Middle frontal gyrus (tissue), 1 donor: ENCODE data around the gene RTEL1.
"Not testable (repeated sequence)": the region's sequence is repeated elsewhere in the genome, so short reads cannot be mapped to it uniquely, and the experiment has no call there.

Experiments
- DNase-seq: peaks from one replicate; pipeline ENCODE4 v3.0.0-alpha.2; 2015; ENCODE audit warnings: low spot score; ENCODE audit errors: extremely low spot score

The RTEL1 gene

GRCh38 chr20:63712191-63712590 lies 54.1 kb downstream of the RTEL1 start:
- no peak for DNase-seq

- no peak for DNase-seq
Observed at GRCh38 chr20:63714858-63715257, 56.7 kb downstream of the RTEL1 start.

DNA sequence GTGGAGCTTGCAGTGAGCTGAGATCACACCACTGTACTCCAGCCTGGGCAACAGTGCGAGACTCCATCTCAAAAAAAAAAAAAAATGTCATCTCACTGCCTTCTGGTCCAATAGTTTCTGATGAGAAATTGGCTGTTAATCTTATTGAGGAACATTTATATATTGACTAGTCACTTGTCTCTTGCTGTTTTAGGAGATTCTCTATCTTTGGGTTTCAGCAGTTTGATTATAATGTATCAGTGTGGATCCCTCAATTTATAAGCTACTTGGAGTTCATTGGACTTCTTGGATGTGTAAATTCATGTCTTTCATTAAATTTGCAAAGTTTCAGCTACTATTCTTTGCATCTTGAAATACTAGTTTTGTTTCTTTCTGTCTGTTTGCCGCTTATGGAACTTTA lies 60.9 kb downstream of the RTEL1 start:
- no peak for DNase-seq

DNA sequence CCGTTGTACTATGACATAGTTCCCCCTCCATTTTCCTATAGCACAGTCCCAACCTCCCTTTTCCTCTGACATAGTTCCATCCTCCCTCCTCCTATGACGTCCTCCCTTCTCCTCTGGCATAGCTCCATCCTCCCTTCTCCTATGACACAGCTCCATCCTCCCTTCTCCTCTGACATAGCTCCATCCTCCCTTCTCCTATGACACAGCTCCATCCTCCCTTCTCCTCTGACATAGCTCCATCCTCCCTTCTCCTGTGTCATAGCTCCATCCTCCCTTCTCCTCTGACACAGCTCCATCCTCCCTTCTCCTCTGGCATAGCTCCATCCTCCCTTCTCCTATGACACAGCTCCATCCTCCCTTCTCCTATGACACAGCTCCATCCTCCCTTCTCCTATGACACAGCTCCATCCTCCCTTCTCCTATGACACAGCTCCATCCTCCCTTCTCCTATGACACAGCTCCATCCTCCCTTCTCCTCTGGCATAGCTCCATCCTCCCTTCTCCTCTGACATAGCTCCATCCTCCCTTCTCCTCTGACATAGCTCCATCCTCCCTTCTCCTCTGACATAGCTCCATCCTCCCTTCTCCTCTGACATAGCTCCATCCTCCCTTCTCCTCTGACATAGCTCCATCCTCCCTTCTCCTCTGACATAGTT lies 65.0 kb downstream of the RTEL1 start:
- not testable (repeated sequence) for DNase-seq

GRCh38 chr20:63730189-63730733 lies 72.1 kb downstream of the RTEL1 start:
- not testable (repeated sequence) for DNase-seq

- DNase-seq: no peak
Observed at GRCh38 chr20:63731410-63731809, 73.3 kb downstream of the RTEL1 start.

DNA sequence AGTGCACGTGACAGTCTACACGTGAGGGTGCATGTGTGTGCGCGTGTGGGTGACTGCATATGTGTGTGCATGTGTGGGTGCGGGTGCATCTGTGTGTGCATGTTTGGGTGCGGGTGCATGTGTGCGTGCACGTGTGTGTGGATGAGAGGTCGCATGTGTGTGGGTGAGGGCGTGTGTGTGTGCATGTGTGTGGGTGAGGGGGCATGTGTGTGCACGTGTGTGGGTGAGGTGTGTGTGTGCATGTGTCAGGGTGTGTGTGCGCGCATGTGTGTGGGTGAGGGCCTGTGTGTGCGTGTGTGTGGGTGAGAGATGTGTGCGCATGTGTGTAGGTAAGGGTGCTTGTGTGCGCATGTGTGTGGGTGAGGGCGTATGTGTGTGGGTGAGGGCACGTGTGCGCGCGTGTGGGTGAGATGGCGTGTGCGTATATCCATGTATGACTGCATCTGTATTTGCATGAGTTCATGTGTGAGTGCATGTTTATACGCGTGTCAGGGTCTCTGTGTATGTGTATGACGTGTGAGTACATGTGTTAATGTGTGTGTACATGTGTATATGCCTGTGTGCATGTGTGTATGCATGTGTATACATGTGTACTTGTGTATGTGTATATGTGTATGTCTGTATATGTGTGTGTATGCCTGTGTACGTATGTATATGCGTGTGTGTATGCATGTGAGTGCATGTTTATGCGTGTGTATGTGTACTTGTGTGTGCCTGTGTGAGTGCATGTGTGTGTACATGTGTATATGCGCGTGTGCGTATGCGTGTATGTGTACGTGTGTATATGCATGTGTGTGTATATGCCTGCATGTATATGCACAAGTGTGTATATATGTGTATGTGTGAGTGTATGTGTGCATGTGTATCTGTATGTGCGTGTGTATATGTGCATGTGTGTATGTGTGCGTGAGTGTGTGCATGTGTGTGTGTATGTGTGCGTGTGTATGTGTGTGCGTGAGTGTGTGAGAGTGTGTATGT lies 74.3 kb downstream of the RTEL1 start:
- no peak for DNase-seq

DNA sequence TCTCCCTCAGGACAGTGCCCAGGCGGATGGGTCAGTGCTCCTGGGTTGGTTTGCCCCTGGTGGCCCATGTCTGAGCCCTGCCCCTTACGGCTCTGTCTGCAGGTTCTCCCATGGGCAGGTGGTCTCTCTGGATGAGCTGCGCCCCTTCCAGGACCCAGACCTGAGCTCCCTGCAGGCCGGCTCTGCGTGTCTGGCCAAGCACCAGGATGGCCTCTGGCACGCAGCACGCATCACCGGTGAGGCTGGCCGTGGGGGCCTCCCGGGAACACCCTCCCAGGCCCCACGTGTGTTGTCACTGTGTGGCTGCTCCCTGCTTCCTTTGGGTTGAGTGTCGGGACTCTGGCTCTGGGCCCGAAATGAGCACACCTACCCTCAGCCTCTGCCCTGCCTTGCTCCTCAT lies 75.0 kb downstream of the RTEL1 start:
- DNase-seq: no peak

DNA sequence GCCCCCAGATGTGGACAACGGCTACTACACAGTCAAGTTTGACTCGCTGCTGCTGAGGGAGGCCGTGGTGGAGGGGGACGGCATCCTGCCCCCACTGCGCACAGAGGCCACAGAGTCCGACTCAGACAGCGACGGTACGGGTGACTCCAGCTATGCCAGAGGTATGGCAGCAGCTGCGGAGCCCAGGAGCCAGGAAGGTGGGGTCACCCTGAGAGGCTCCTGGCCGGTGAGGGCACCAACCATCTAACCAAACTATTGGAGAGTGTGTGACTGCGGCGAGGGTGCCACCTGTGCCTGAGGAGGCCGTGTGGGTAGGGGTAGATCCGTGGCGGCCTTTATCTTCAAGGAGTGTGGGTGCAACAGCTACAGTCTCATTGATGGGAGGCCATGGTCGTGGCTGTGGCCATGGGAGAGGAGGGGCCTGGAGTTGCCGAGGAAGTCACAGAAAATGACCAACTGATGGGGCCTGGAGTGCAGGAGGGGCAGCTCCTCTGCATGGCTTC lies 75.5 kb downstream of the RTEL1 start:
- no peak for DNase-seq

- no peak for DNase-seq
Observed at GRCh38 chr20:63734111-63734945, 76.2 kb downstream of the RTEL1 start.

DNA sequence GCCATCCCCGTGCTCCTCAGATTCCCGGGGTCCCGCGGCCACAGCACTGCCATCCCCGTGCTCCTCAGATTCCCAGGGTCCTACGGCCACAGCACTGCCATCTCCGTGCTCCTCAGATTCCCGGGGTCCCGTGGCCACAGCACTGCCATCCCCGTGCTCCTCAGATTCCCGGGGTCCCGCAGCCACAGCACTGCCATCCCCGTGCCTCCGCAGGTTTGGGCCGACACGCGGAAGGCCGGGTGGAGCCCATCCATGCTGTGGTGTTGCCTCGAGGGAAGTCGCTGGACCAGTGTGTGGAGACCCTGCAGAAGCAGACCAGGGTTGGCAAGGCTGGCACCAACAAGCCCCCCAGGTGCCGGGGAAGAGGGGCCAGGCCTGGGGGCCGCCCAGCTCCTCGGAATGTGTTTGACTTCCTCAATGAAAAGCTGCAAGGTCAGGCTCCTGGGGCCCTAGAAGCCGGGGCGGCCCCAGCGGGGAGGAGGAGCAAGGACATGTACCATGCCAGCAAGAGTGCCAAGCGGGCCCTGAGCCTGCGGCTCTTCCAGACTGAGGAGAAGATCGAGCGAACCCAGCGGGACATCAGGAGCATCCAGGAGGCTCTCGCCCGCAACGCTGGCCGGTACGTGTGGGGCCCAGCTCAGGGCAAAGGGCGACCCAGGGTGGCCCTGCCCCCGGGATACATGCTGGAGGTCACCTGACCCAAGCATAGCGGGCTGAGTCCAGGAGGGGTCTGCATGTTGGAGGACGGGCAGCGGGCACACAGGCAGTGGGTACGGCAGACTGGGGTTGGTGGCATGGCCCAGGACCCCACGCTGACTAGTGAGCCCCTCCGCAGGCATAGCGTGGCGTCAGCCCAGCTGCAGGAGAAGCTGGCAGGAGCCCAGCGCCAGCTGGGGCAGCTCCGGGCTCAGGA lies 77.1 kb downstream of the RTEL1 start:
- no peak for DNase-seq

GRCh38 chr20:63735859-63736718 lies 78.0 kb downstream of the RTEL1 start, which contains the start of gene LIME1:
Gene LIME1 (plus strand): TSS chr20:63736664. CDS start chr20:63737550, 886 bp downstream.
- no peak for DNase-seq

GRCh38 chr20:63736893-63737694 lies 79.0 kb downstream of the RTEL1 start:
- DNase-seq: no peak

DNA sequence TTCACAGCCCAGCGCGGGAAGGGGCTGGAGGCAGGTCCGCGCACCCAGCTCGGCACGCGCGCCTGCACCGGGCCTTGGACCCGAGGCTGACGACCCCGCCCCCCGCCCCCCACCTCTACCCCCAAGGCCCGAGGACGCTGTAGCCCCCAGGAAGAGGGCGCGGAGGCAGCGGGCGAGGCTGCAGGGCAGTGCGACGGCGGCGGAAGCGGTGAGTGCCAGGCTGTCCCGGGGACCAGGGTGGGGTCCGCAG lies 79.5 kb downstream of the RTEL1 start:
- no peak for DNase-seq

DNA sequence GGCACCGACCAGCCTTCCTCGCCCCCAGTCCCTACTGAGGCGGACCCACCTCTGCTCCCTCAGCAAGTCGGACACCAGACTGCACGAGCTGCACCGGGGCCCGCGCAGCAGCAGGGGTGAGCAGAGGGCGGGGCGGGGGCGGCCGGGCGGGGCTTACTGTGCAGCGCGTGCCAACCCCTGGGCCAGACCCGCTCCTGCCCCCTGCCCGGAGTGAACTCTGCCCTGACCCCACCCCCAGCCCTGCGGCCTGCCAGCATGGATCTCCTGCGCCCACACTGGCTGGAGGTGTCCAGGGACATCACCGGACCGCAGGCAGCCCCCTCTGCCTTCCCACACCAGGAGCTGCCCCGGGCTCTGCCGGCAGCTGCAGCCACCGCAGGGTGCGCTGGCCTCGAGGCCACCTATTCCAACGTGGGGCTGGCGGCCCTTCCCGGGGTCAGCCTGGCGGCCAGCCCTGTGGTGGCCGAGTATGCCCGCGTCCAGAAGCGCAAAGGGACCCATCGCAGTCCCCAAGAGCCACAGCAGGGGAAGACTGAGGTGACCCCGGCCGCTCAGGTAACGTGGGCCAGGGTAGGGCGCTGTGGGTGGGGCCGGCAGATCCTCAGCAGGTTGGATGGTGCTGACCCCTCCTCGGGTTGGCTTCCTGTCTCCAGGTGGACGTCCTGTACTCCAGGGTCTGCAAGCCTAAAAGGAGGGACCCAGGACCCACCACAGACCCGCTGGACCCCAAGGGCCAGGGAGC lies 80.0 kb downstream of the RTEL1 start:
- DNase-seq: no peak

DNA sequence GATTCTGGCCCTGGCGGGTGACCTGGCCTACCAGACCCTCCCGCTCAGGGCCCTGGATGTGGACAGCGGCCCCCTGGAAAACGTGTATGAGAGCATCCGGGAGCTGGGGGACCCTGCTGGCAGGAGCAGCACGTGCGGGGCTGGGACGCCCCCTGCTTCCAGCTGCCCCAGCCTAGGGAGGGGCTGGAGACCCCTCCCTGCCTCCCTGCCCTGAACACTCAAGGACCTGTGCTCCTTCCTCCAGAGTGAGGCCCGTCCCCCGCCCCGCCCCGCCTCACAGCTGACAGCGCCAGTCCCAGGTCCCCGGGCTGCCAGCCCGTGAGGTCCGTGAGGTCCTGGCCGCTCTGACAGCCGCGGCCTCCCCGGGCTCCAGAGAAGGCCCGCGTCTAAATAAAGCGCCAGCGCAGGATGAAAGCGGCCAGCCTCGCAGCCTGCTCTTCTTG lies 80.6 kb downstream of the RTEL1 start:
- no peak for DNase-seq

GRCh38 chr20:63739130-63740069 lies 81.3 kb downstream of the RTEL1 start, which contains the start of gene SLC2A4RG:
Gene SLC2A4RG (plus strand): TSS chr20:63739776. CDS start chr20:63739913, 137 bp downstream.
- DNase-seq: peak; percentile 76
